ENCODE data around the gene H3-3A. TPM values are rescaled to one million over a fixed set of nuclear protein-coding genes. Genes with fewer than 3 reads are reported as not detected.

H3-3A gene
- 100 to 1,000 TPM; 342 to 363 TPM for total RNA-seq

DNA sequence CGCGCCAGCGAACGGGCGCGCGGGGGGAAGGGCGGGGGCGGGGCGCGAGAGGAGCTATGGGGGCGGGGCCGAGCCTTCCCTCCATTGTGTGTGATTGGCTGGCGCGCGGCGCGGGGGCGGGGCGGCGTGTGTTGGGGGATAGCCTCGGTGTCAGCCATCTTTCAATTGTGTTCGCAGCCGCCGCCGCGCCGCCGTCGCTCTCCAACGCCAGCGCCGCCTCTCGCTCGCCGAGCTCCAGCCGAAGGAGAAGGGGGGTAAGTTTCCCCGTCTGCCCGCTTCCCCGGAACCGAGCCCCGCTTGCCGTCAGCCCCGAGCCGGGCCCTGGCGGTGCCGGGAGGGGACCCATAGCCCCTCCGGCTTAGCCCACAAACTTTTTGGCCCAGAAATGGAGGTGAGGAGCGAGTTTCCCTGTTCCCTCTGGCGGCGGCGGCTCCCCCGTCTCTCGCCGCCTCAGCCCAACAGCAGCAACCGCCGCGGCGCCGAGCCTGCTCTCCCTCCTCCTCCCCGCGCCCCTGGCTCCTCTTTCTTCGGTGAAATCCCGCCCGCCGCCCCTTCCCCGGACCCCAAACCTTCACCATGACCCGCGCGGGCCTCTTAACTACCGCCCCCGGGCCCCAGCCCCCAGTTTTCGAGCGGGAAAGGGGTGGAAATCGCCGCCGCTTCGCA lies at the start of gene H3-3A:
Gene H3-3A, plus strand, starts transcription at position 159 of the 666 bp plus-strand sequence. CDS start 1,636 bp downstream, outside the sequence.
- H3K27me3 Mint-ChIP-seq, result no peaks in the 10 kb centered on the region
- DNase-seq, result peak; percentile 98
- peak within 1 kb of the TSS; percentile 100 for H3K4me3 Mint-ChIP-seq
- no peaks in the 10 kb centered on the region for H3K9me3 Mint-ChIP-seq
- H3K4me1 Mint-ChIP-seq, result peaks cover 45% of the 10 kb centered on the region
- peak within 1 kb of the TSS; percentile 100 for H3K27ac Mint-ChIP-seq
- H3K36me3 Mint-ChIP-seq, result peaks cover 40% of the 10 kb centered on the region

DNA sequence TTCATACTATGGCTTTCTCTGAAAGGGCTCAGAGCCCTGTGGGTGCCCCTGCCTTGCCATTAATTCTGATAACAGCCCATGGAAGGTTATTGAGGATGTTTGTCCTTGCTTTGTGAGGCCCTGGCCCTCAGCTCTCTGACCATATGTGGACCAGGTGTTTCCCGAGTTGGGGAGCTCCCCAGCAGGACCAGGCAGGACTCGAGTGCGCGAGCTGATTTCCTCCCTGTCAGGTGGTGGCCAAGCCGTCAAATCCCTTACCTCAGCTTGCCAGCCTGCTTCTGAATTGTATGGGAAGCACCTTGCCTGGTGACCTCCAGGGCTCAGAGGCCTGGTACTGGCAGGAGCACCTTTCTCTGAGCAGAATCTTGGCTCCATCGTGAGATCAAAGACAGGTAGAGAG lies 45.4 kb upstream of the H3-3A start:
- Mint-ChIP-seq H3K27ac (no peak overlapping the region), H3K4me3 (no peak overlapping the region), H3K9me3 (no peaks in the 10 kb centered on the region), H3K4me1 (no peaks in the 10 kb centered on the region), H3K36me3 (no peaks in the 10 kb centered on the region), H3K27me3 (no peaks in the 10 kb centered on the region)
- no peak for DNase-seq

DNA sequence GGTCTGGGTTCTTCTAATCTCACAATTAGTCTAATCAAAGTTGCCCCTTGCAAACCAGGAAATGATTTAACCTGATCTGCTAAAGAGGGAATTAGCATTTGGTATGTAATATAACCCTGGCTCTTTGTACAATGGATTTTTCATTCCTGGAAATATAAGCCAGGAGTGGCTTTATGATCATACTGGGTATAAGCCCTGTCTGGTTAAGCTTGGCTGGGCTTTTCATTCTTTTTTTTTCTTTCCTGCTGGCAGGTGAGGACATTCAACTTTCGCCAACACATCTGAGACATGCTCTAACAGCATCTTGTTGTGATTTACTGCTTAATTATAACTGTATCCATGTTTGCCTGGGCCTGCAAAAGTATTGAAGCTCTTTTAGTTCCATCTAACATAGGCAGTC lies 42.9 kb upstream of the H3-3A start:
- Mint-ChIP-seq H3K9me3 (no peaks in the 10 kb centered on the region), H3K36me3 (no peaks in the 10 kb centered on the region), H3K27ac (no peak overlapping the region), H3K4me1 (no peaks in the 10 kb centered on the region), H3K4me3 (no peak overlapping the region), H3K27me3 (no peaks in the 10 kb centered on the region)
- no peak for DNase-seq

DNA sequence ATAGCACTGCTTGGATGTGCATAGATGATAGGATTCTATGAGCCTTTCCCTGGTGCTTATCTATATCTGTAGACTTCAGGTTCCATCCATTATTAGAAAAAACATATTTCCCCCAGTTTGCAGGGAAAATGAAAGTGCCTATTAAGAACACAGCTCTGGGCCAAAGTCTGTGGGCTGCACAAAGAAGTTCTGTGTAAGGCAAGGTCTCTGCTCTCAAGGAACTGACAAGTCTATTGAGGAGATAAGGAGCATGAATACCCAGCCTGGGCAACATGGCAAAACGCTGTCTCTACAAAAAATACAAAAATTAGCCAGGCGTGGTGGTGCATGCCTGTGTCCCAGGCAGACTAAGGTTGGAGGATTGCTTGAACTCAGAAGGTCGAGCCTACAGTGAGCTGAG lies 41.1 kb upstream of the H3-3A start:
- Mint-ChIP-seq H3K27me3 (no peaks in the 10 kb centered on the region), H3K9me3 (no peaks in the 10 kb centered on the region), H3K27ac (no peak overlapping the region), H3K36me3 (no peaks in the 10 kb centered on the region), H3K4me1 (no peaks in the 10 kb centered on the region), H3K4me3 (no peak overlapping the region)
- DNase-seq, result no peak

DNA sequence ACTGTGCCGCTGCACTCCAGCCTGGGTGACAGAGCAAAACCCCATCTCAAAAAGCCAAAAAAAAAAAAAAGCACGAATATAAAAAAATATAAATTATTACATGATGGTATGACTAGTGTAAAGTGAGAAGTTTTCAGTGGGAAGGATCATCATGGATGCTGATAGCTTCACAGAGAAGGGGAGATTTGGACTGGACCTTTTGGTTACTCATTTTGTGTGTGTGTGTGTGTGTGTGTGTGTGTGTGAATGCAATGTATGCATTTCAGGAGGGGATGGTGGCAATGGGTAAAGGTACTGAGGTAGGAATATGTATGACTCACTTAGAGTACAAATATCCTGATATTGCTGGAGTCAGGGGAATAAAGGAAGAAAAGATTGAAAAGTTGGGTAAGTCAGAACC lies 40.7 kb upstream of the H3-3A start:
- DNase-seq, result no peak
- Mint-ChIP-seq H3K36me3 (no peaks in the 10 kb centered on the region), H3K4me3 (no peak overlapping the region), H3K4me1 (no peaks in the 10 kb centered on the region), H3K9me3 (no peaks in the 10 kb centered on the region), H3K27me3 (no peaks in the 10 kb centered on the region), H3K27ac (no peak overlapping the region)

DNA sequence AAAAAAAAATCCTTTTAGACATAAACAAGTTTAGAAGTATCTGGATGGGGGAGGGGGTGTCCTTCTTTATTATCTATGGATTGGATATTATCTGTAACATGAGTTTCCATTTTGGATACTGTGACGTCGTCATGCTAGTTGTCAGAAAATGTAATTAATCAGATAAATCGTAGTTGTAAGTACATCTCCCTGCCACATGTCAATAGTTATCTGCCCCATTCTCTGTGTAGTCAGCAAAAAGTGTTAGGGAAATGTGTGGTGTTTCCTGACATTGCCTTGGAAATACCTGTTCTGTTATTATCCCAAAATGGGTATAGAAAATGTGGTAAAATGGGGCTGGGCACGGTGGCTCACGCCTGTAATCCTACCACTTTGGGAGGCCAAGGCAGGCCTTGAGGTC lies 38.8 kb upstream of the H3-3A start:
- Mint-ChIP-seq H3K36me3 (no peaks in the 10 kb centered on the region), H3K27me3 (no peaks in the 10 kb centered on the region), H3K4me3 (no peak overlapping the region), H3K4me1 (peaks cover under 1% of the 10 kb centered on the region), H3K27ac (no peak overlapping the region), H3K9me3 (no peaks in the 10 kb centered on the region)
- no peak for DNase-seq

DNA sequence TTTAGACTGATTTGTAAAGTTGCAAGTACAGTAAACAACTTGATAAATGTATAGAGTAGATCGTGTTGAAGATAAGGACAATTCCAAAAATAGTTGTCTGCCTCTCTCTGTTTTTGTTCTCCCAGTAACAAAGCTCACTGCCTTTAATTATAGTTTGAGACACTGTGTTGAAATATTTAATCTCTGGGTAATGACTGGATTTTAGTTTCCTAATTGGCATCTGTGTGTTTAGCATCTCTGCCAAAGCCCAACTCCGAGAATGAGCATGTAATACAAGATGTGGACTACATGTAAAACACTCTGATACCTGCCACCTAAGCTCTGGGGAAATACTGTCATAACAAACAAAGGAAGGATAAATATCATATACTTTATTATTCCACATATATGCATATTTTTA lies 35.7 kb upstream of the H3-3A start:
- no peaks in the 10 kb centered on the region for H3K9me3 Mint-ChIP-seq
- H3K27ac Mint-ChIP-seq, result no peak overlapping the region

DNA sequence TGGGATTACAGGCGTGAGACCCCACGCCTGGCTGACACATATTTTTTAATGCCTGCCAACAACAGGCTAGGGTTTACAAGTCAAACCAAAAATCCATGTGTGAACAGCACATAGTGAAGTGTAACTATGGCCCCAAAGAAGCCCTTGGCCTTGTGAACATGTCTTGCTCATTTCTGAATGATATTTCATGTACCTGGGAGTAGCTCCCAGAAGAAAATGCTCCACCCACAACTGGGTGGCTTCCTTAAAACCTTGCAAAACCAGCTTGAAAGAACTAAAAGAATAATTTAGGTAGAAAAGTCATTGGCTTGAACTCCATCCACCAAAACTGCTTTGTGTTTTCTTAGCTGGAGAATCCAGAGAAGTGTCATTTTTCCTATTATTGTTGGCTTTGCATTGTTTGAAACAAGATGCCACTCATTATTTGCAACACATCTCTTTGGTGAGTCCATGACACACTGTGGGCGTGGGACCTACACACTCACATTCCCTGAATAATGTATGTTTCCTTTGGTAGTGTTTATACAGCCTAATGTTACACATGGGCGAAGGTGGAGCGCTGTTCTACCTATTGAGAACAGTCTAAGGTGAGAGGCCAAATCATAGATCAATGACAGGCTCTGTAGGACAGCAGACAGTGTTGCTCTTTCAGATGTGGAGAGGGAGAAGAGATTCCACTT lies 34.8 kb upstream of the H3-3A start:
- Mint-ChIP-seq H3K27me3 (no peaks in the 10 kb centered on the region), H3K36me3 (no peaks in the 10 kb centered on the region), H3K27ac (no peak overlapping the region), H3K4me3 (no peak overlapping the region), H3K4me1 (peaks cover 7% of the 10 kb centered on the region), H3K9me3 (no peaks in the 10 kb centered on the region)
- no peak for DNase-seq

More for the DNA sequence above, 35.7 kb upstream of the H3-3A start:
- Mint-ChIP-seq H3K27me3 (no peaks in the 10 kb centered on the region), H3K36me3 (no peaks in the 10 kb centered on the region), H3K4me3 (no peak overlapping the region), H3K4me1 (peaks cover 7% of the 10 kb centered on the region)
- no peak for DNase-seq

DNA sequence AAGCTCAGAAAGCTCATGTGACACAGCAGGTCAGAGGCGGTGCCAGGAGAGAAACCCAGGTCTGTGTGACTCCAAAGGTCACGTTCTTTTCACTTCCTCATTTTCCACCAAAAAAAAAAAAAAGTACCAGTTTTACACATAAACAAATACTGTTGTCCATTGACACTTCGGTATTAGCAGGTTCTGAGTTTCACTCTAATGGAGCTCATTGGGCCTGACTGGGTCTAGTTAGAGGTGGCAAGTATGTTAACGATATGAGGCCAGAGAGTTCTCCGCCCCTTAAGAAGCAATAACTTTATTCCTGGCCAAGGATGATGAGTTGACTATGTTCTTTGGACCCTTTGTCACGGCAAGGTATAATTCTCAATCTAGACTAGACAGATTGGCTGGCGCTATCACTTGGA lies 33.4 kb upstream of the H3-3A start:
- Mint-ChIP-seq H3K27me3 (no peaks in the 10 kb centered on the region), H3K27ac (no peak overlapping the region), H3K4me3 (no peak overlapping the region), H3K36me3 (no peaks in the 10 kb centered on the region), H3K4me1 (peaks cover 7% of the 10 kb centered on the region), H3K9me3 (no peaks in the 10 kb centered on the region)
- DNase-seq, result no peak

DNA sequence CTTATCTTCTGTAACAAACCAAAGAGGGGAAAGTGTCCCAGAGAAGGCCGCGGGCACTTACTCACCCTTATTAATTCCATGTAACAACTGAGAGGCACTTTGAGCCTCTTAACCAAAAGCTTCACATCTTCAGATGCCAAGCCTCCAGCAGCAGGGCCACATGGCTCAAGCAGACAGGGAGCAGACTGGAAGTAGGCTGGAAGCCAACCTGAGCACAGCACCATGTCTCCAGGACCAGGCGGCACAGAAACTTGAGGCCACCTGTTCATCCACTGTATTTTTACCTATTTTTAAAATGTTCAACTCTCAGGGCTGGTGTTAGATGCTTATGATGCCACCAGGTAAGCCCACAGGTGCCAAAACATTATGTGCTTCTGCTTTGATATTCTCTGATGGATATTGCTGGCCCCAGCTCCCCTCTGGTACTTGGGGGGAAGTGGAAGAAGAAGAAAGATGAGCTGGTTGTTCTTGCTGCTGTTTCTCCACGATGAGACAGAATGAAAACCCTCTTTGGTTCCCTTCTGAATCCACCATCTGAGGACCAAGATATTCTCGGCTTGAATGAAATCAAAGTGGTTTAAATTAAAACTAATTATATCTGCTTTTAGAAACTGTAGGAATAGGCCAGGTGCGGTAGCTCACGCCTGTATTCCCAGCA lies 32.8 kb upstream of the H3-3A start:
- H3K27ac Mint-ChIP-seq, result no peak overlapping the region
- no peak for DNase-seq
- H3K27me3 Mint-ChIP-seq, result no peaks in the 10 kb centered on the region
- no peaks in the 10 kb centered on the region for H3K9me3 Mint-ChIP-seq
- H3K36me3 Mint-ChIP-seq, result no peaks in the 10 kb centered on the region
- H3K4me1 Mint-ChIP-seq, result peaks cover 7% of the 10 kb centered on the region
- H3K4me3 Mint-ChIP-seq, result no peak overlapping the region

DNA sequence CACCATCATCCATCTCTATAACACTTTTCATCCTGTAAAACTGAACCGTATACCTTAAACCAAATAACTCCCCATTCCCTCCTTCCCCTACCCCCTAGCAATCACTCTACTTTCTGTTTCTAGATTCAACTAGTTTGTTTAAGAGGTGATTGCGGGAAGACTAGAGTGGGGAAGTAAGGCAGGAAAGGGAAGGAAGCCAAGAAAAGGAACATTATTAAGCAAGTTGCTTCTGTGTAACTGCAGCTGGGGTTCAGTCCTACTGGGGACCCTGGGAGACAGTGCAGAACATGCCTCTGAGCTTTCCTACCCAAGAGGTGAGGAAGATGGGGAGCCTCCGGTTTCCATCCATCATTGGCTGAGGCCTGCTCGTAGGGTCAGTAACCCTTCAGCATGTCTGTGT lies 28.9 kb upstream of the H3-3A start:
- H3K27ac Mint-ChIP-seq, result no peak overlapping the region
- no peaks in the 10 kb centered on the region for H3K9me3 Mint-ChIP-seq
- H3K4me1 Mint-ChIP-seq, result peaks cover 7% of the 10 kb centered on the region
- no peaks in the 10 kb centered on the region for H3K36me3 Mint-ChIP-seq
- DNase-seq, result no peak
- H3K4me3 Mint-ChIP-seq, result no peak overlapping the region
- H3K27me3 Mint-ChIP-seq, result no peaks in the 10 kb centered on the region

DNA sequence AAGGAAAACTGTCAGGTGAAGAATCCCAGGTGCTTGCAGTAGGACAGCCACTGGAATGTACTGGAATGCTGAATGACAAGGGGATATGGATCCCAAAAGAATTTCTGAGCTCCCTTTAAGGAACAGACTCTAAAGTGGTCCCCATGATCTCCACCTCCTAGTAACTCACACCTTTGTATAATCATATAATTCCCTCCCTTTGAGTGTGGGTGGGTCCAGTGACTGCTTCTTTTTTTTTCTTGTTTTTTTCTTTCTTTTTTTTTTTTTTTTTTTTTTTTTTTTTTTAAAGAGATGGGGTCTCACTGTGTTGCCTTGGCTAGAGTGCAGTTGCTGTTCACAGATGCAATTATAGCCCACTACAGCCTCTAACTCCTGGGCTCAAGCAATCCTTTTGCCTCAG lies 28.5 kb upstream of the H3-3A start:
- Mint-ChIP-seq H3K36me3 (no peaks in the 10 kb centered on the region), H3K4me3 (no peak overlapping the region), H3K9me3 (no peaks in the 10 kb centered on the region), H3K4me1 (peaks cover 5% of the 10 kb centered on the region), H3K27me3 (no peaks in the 10 kb centered on the region), H3K27ac (no peak overlapping the region)
- DNase-seq, result no peak

DNA sequence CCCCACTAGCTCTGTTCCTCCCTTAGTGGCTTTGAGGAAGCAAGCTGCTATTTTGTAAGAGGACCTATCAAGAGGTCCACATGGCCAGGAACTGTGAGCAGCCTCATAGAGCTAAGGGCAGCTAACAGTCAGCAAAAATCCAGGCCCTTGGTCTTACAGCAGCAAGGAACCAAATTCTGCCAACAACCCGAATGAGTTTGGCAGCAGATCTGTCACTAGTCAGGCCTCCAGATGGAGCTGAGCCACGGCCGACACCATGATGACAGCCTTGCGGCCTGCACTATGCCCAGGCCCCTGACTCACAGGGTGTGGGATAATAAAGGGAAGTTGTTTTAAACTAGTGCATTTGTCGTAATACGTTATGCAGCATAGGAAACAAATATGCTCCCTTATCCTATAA lies 28.0 kb upstream of the H3-3A start:
- DNase-seq, result no peak
- Mint-ChIP-seq H3K27me3 (no peaks in the 10 kb centered on the region), H3K27ac (no peak overlapping the region), H3K4me1 (peaks cover 2% of the 10 kb centered on the region), H3K36me3 (no peaks in the 10 kb centered on the region), H3K9me3 (no peaks in the 10 kb centered on the region), H3K4me3 (no peak overlapping the region)

DNA sequence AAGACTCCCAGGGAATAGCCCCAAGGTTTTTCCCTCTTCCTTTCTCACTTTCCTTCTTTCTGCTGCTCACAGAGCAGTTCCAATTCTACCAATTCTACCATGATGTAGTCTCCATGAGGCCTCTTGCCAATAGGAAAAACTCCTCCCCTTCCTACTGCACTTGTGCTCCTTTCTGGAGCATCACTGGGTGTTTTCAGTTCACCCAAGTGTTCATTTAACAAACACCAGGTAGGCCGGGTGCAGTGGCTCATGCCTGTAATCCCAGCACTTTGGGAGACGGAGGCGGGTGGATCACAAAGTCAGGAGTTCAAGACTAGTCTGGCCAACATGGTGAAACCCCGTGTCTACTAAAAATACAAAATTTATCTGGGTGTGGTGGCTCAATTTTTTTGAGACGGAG lies 26.6 kb upstream of the H3-3A start:
- H3K4me3 Mint-ChIP-seq, result no peak overlapping the region
- H3K4me1 Mint-ChIP-seq, result no peaks in the 10 kb centered on the region
- no peak overlapping the region for H3K27ac Mint-ChIP-seq
- DNase-seq, result no peak
- no peaks in the 10 kb centered on the region for H3K36me3 Mint-ChIP-seq
- H3K27me3 Mint-ChIP-seq, result no peaks in the 10 kb centered on the region
- H3K9me3 Mint-ChIP-seq, result no peaks in the 10 kb centered on the region

DNA sequence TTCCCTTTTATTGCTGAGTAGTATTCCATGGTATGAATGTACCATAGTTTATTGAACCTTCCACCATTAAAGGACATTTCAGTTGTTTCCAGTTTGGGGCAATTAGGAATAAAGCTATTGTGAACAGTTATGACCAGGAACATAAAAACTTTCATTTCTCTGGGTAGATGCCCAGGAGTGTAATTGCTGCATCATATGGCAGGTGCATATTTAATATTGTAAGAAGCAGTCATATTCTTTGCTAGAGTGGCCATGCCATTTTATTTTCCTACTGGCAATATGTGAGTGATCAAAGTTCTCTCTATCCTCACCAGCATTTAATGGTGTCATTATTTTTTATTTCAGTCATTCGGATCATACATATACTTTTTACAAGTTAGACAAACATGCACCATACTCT lies 23.9 kb upstream of the H3-3A start:
- no peak for DNase-seq
- Mint-ChIP-seq H3K27ac (no peak overlapping the region), H3K9me3 (no peaks in the 10 kb centered on the region), H3K27me3 (no peaks in the 10 kb centered on the region), H3K4me1 (no peaks in the 10 kb centered on the region), H3K4me3 (no peak overlapping the region), H3K36me3 (no peaks in the 10 kb centered on the region)

DNA sequence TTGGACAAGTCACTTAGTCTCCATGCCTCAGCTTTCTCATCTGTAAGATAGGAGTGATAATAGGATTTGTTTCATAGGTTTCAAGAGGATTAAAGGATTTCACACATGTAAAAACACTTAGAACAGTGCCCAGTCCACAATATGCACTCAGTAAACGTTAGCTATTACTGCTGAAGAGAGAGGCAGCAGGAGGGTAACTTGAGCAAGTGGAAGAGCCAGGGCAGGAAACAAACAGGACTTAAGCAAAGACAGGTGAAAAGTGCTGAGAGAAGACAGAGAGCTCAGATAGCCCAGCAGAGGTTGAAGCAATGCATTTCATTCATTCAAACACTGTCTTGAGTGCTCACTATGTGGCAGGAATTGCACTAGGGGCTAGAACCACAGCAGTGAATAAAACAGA lies 21.1 kb upstream of the H3-3A start:
- DNase-seq, result no peak
- H3K36me3 Mint-ChIP-seq, result peaks cover 2% of the 10 kb centered on the region
- H3K4me1 Mint-ChIP-seq, result no peaks in the 10 kb centered on the region
- H3K4me3 Mint-ChIP-seq, result no peak overlapping the region
- no peak overlapping the region for H3K27ac Mint-ChIP-seq
- no peaks in the 10 kb centered on the region for H3K27me3 Mint-ChIP-seq
- no peaks in the 10 kb centered on the region for H3K9me3 Mint-ChIP-seq
